Endothelial cell of umbilical vein (primary cell): ENCODE results near the gene HGF. TPM values are rescaled to one million over a fixed set of nuclear protein-coding genes. Genes with fewer than 3 reads are reported as not detected.

Experiments
- BruUV-seq: library from RNA; stranded (reverse); fragments of 400-500 nt; replicated peaks from 2 replicates; lab custom pipeline; 2021; lab: Mats Ljungman, UMichigan
- CTCF ChIA-PET: fragments of 300-600, 350-600 bp; sonication (Branson Sonifier 250); formaldehyde crosslinking; loops from one replicate; lab custom pipeline; 2021; ENCODE audit warnings: antibody characterized with exemption, inconsistent platforms; lab: Charles Lee
- POLR2A ChIA-PET: fragments of 300-600, 350-600 bp; sonication (Branson Sonifier 250); formaldehyde crosslinking; loops from one replicate; lab custom pipeline; 2021; ENCODE audit warnings: antibody characterized with exemption, inconsistent platforms; lab: Charles Lee
- DNase-seq: peaks from one replicate; pipeline ENCODE4 v3.0.0-alpha.2; 2011; ENCODE audit warnings: low read depth, low spot score
- FAIRE-seq: peaks from 2 replicates; lab custom pipeline; 2011; peaks lifted over from hg19 to GRCh38; lab: Jason Lieb, UNC
- H2AFZ ChIP-seq: 2 replicates; pipeline ENCODE4 v1.6.0; 2012; ENCODE audit warnings: low read depth, low read length, control low read depth, inconsistent platforms
- H3K27ac ChIP-seq: 2 replicates; pipeline ENCODE4 v1.5.1; 2011; ENCODE audit warnings: low read depth, mild to moderate bottlenecking, control low read depth, low read length, moderate library complexity; ENCODE audit not compliant: insufficient read depth
- H3K27me3 ChIP-seq, 2 experiments: 2 replicates each; pipeline versions ENCODE4 v1.6.0 to v1.6.1; 2011; ENCODE audit warnings: low read length in 2 of 2, mixed read lengths in 1 of 2; ENCODE audit not compliant: control insufficient read depth in 2 of 2, insufficient read depth in 2 of 2
- H3K36me3 ChIP-seq, 2 experiments: 2 replicates in 1 of 2; 3 replicates in 1 of 2; pipeline ENCODE4 v1.5.1; 2011; ENCODE audit warnings: low read length in 2 of 2, mild to moderate bottlenecking in 1 of 2, moderate library complexity in 1 of 2; ENCODE audit not compliant: control insufficient read depth in 2 of 2, insufficient read depth in 2 of 2; ENCODE audit errors: extremely low read depth in 1 of 2
- H3K4me1 ChIP-seq: 3 replicates; pipeline ENCODE4 v1.5.1; 2011; ENCODE audit warnings: mild to moderate bottlenecking, low read length; ENCODE audit not compliant: control insufficient read depth, insufficient read depth; ENCODE audit errors: extremely low read depth
- H3K4me2 ChIP-seq: 2 replicates; pipeline ENCODE4 v1.6.1; 2011; ENCODE audit warnings: low read length, control low read depth, mixed read lengths; ENCODE audit not compliant: insufficient read depth
- H3K4me3 ChIP-seq, 3 experiments: fragments of 200-600 bp in 1 of 3; sonication (generic), shearing (Covaris generic) in 1 of 3; replicated peaks in 1 of 3; 2 replicates each; pipeline ENCODE4 v1.5.1; 2011 to 2016; ENCODE audit warnings: control low read depth in 3 of 3, low read length in 3 of 3, mild to moderate bottlenecking in 2 of 3, inconsistent platforms in 1 of 3, low read depth in 1 of 3, moderate library complexity in 1 of 3; ENCODE audit not compliant: insufficient read depth in 1 of 3
- H3K79me2 ChIP-seq: 2 replicates; pipeline ENCODE4 v1.6.0; 2012; ENCODE audit warnings: low read length, inconsistent platforms; ENCODE audit not compliant: control insufficient read depth, insufficient read depth
- H3K9ac ChIP-seq: replicated peaks from 2 replicates; pipeline ENCODE3; 2011; ENCODE audit warnings: low read length, control low read depth; ENCODE audit not compliant: insufficient read depth; ENCODE audit errors: extremely low read depth
- H3K9me1 ChIP-seq: replicated peaks from 3 replicates; pipeline ENCODE4 v1.6.0; 2011; ENCODE audit warnings: mild to moderate bottlenecking, low read length; ENCODE audit not compliant: control insufficient read depth, insufficient read depth; ENCODE audit errors: extremely low read depth
- H3K9me3 ChIP-seq: replicated peaks from 2 replicates; pipeline ENCODE4 v1.5.1; 2012; ENCODE audit warnings: low read length, inconsistent platforms; ENCODE audit not compliant: control insufficient read depth, insufficient read depth
- H4K20me1 ChIP-seq: replicated peaks from 2 replicates; pipeline ENCODE3; 2011; ENCODE audit warnings: mild to moderate bottlenecking, low read length; ENCODE audit not compliant: control insufficient read depth, insufficient read depth; ENCODE audit errors: extremely low read depth
- EZH2 ChIP-seq: IDR thresholded peaks from 2 replicates; pipeline ENCODE4 v1.6.1; 2012; ENCODE audit warnings: borderline replicate concordance, low read depth, mild to moderate bottlenecking, moderate library complexity, low read length, inconsistent platforms; ENCODE audit not compliant: severe bottlenecking
- FOS ChIP-seq: IDR thresholded peaks from 2 replicates; pipeline ENCODE4 v1.6.1; 2011; ENCODE audit warnings: mild to moderate bottlenecking, low read length, moderate library complexity, borderline replicate concordance; ENCODE audit not compliant: insufficient read depth
- GATA2 ChIP-seq: IDR thresholded peaks from 2 replicates; pipeline ENCODE4 v1.7.0; 2011; ENCODE audit warnings: low read depth, mild to moderate bottlenecking, moderate library complexity, mixed read lengths, low read length; ENCODE audit not compliant: insufficient read length, insufficient read depth
- JUN ChIP-seq: IDR thresholded peaks from 2 replicates; pipeline ENCODE4 v1.6.1; 2011; ENCODE audit warnings: borderline replicate concordance, low read depth; ENCODE audit not compliant: insufficient read length, insufficient read depth
- MYC ChIP-seq: IDR thresholded peaks from one replicate; pipeline ENCODE4 v1.6.1; 2011; ENCODE audit warnings: mild to moderate bottlenecking, low read depth, low read length
- POLR2A ChIP-seq: IDR thresholded peaks from 2 replicates; pipeline ENCODE4 v1.6.1; 2012; ENCODE audit warnings: low read depth, mild to moderate bottlenecking, control low read depth, low read length
- POLR2AphosphoS5 ChIP-seq: IDR thresholded peaks from 2 replicates; pipeline ENCODE4 v1.6.1; 2012; ENCODE audit warnings: low read depth, mild to moderate bottlenecking, control low read depth, low read length, moderate library complexity; ENCODE audit not compliant: insufficient read depth
- dilution Hi-C: fragments of 300-500 bp; cut with MboI; formaldehyde crosslinking; loops from one replicate; pipeline ENCODE4 v1.15.0; 2019; ENCODE audit warnings: low sequenced_read_pairs; ENCODE audit not compliant: extremely low pct_ligation_motif_present
- intact Hi-C: fragments of 100-400 bp; cut with micrococcal nuclease; formaldehyde crosslinking; loops from one replicate; pipeline ENCODE4 v1.10.0; 2022
- polyA plus RNA-seq, 4 experiments: library from polyadenylated mRNA; depleted of rRNA in 3 of 4; stranded (reverse) in 3 of 4; unstranded in 1 of 4; fragments of >200 nt; gene quantifications; 2 replicates each; pipeline versions ENCODE4 v1.2.1 to v1.2.3, GENCODE V29; 2011 to 2012; ENCODE audit warnings: missing spikeins in 1 of 4
- total RNA-seq: library from RNA; stranded (reverse); gene quantifications from 2 replicates; pipeline ENCODE4 v1.2.3, GENCODE V29; 2021
- TF ChIP-seq, protein P1 (sequence below): IDR thresholded peaks from 2 replicates; pipeline ENCODE4 v1.6.1; 2011; ENCODE audit not compliant: insufficient read depth, insufficient read length
- TF ChIP-seq, protein P2 (sequence below), 2 donors: IDR thresholded peaks; 1 replicate in 1 of 2; 2 replicates in 1 of 2; pipeline ENCODE4 v1.5.1; 2011; ENCODE audit warnings: low read length in 2 of 2, mild to moderate bottlenecking in 2 of 2, moderate library complexity in 2 of 2, control low read depth in 1 of 2, inconsistent platforms in 1 of 2, low read depth in 1 of 2; ENCODE audit not compliant: insufficient read depth in 1 of 2; ENCODE audit errors: extremely low read depth in 1 of 2

The HGF gene
- total and polyA plus RNA-seq, 2 donors (not counting 3 experiments of a cell fraction or from before 2014, with no cell fraction given), result 0.15 to 0.18 TPM

DNA sequence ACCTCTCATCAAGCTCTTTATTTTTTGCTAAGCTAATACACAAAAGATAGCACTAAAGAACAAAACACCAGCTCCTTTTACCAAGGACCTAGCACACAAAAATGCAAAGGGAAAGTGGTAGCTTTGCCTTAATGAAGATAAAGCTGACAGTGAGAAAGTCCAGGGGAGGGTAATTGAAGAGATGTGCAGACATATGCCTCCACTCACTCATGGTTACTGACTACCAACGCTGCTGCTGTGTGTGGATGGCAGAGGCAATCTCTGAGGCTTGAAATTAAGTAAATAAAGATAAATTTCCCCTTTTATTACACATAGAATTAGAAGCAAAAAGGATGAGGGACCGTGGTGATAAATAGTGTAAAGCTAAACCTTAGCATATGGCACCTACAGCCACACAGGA is 87.0 kb downstream of the HGF start:
- no peaks in the 10 kb centered on the region for H3K27me3 ChIP-seq
- H2AFZ ChIP-seq, result peak overlapping the region; percentile 31
- no peaks in the 10 kb centered on the region for H4K20me1 ChIP-seq
- no peak for TF ChIP-seq GATA2
- no peak for TF ChIP-seq FOS
- TF ChIP-seq, protein P1, sequence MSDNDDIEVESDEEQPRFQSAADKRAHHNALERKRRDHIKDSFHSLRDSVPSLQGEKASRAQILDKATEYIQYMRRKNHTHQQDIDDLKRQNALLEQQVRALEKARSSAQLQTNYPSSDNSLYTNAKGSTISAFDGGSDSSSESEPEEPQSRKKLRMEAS, result no peak
- no peak for TF ChIP-seq MYC
- no peak overlapping the region for H3K4me3 ChIP-seq
- dilution Hi-C loops (no loop called here), intact Hi-C loops (no loop called here)
- H3K9me1 ChIP-seq, result no peaks in the 10 kb centered on the region
- no TSS peak for BruUV-seq
- no peak overlapping the region for H3K4me2 ChIP-seq
- FAIRE-seq (no peak), DNase-seq (no peak)
- ChIA-PET CTCF (no interaction called here), POLR2A (no interaction called here)
- no peaks in the 10 kb centered on the region for H3K79me2 ChIP-seq
- no peaks in the 10 kb centered on the region for H3K36me3 ChIP-seq
- no peak overlapping the region for H3K9ac ChIP-seq
- H3K27ac ChIP-seq, result no peak overlapping the region
- peaks cover 10% of the 10 kb centered on the region for H3K4me1 ChIP-seq
- no peaks in the 10 kb centered on the region for H3K9me3 ChIP-seq

DNA sequence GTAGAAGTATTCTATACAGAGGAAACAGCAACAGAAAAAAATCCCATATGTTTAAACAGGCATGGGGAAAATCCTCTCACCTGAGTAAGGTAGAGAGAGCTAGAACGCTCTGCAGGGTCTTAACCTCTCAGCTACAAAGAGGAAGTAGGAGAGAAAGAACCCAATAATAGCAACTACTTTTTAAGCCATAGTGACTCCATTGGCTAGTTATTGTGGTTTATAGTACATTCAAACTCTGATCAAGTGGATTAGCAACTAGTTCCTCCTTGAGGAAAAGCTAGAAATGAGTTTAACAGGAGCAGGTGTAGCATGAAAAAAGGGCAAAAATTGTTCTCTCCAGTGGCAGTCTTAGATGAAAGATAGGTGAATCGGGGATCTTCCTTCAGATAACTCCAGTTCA is 89.7 kb downstream of the HGF start:
- Histone ChIP-seq H3K4me3 (no peak overlapping the region), H3K4me2 (no peak overlapping the region), H3K9me3 (no peaks in the 10 kb centered on the region), H3K27ac (no peak overlapping the region), H3K4me1 (peaks cover 7% of the 10 kb centered on the region), H3K79me2 (no peaks in the 10 kb centered on the region), H3K9ac (no peak overlapping the region), H3K9me1 (no peaks in the 10 kb centered on the region), H3K36me3 (no peaks in the 10 kb centered on the region), H3K27me3 (no peaks in the 10 kb centered on the region), H4K20me1 (no peaks in the 10 kb centered on the region), H2AFZ (no peak overlapping the region)
- BruUV-seq, result no TSS peak
- POLR2A ChIA-PET, result interaction anchor here (0.7 kb wide), 1 partner anchor 732 kb away, joined by 3 read pairs; no protein-coding TSS in a partner anchor
- intact Hi-C loops, result no loop called here
- TF ChIP-seq MYC (no peak), POLR2A (no peak), POLR2AphosphoS5 (no peak), JUN (no peak), GATA2 (no peak), EZH2 (no peak), FOS (no peak)
- TF ChIP-seq, protein P2, sequence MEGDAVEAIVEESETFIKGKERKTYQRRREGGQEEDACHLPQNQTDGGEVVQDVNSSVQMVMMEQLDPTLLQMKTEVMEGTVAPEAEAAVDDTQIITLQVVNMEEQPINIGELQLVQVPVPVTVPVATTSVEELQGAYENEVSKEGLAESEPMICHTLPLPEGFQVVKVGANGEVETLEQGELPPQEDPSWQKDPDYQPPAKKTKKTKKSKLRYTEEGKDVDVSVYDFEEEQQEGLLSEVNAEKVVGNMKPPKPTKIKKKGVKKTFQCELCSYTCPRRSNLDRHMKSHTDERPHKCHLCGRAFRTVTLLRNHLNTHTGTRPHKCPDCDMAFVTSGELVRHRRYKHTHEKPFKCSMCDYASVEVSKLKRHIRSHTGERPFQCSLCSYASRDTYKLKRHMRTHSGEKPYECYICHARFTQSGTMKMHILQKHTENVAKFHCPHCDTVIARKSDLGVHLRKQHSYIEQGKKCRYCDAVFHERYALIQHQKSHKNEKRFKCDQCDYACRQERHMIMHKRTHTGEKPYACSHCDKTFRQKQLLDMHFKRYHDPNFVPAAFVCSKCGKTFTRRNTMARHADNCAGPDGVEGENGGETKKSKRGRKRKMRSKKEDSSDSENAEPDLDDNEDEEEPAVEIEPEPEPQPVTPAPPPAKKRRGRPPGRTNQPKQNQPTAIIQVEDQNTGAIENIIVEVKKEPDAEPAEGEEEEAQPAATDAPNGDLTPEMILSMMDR (IDR thresholded peaks at IDR 0.05; ENCODE audit: extremely low read depth in 1 of 2, insufficient read depth in 1 of 2, low read depth in 1 of 2, low read length in 2 of 2), result no peak
- TF ChIP-seq, protein P1, result no peak
- CTCF ChIA-PET, result interaction anchor here (2.1 kb wide), 1 partner anchor 14 kb away, joined by 6 read pairs; no protein-coding TSS in a partner anchor
- no peak for DNase-seq
- FAIRE-seq, result no peak
- dilution Hi-C loops, result no loop called here
